HEK293 (cell line): ENCODE data around the gene NTN5.

Source experiments
- ZBTB20 ChIP-seq: fragments of 450-650 bp; formaldehyde crosslinking; IDR thresholded peaks from 2 replicates; pipeline ENCODE4 v1.5.1; 2016; ENCODE audit warnings: missing biosample characterization, missing genetic modification characterization
- ZFP3 ChIP-seq: fragments of 450-650 bp; formaldehyde crosslinking; IDR thresholded peaks from 2 replicates; pipeline ENCODE4 v1.5.1; 2016; ENCODE audit warnings: low read depth, missing biosample characterization, missing genetic modification characterization
- ZNF404 ChIP-seq: fragments of 450-650 bp; formaldehyde crosslinking; IDR thresholded peaks from 2 replicates; pipeline ENCODE4 v1.5.1; 2017; ENCODE audit warnings: missing biosample characterization, missing genetic modification characterization
- ZNF707 ChIP-seq: fragments of 450-650 bp; formaldehyde crosslinking; IDR thresholded peaks from 2 replicates; pipeline ENCODE4 v1.5.1; 2016; ENCODE audit warnings: missing biosample characterization, missing genetic modification characterization
- TF ChIP-seq, protein P1 (sequence below): sonication (generic); formaldehyde crosslinking; IDR thresholded peaks from 2 replicates; pipeline ENCODE4 v1.8.1; 2022; ENCODE audit warnings: mild to moderate bottlenecking, moderate library complexity, missing genetic modification reagents
- TF ChIP-seq, protein P2 (sequence below): fragments of 450-650 bp; formaldehyde crosslinking; IDR thresholded peaks from 2 replicates; pipeline ENCODE4 v1.5.1; 2016; ENCODE audit warnings: missing biosample characterization, missing genetic modification characterization
- TF ChIP-seq, protein P3 (sequence below): fragments of 450-650 bp; formaldehyde crosslinking; IDR thresholded peaks from 2 replicates; pipeline ENCODE4 v1.5.1; 2016; ENCODE audit warnings: missing biosample characterization, missing genetic modification characterization

GRCh38 chr19:48696353-48697010, 23.7 kb upstream of the NTN5 start:
- TF ChIP-seq, protein P1, sequence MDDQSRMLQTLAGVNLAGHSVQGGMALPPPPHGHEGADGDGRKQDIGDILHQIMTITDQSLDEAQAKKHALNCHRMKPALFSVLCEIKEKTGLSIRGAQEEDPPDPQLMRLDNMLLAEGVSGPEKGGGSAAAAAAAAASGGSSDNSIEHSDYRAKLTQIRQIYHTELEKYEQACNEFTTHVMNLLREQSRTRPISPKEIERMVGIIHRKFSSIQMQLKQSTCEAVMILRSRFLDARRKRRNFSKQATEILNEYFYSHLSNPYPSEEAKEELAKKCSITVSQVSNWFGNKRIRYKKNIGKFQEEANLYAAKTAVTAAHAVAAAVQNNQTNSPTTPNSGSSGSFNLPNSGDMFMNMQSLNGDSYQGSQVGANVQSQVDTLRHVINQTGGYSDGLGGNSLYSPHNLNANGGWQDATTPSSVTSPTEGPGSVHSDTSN (CRISPR knock-in tag): no peak
- TF ChIP-seq ZFP3 (no peak), ZNF404 (tag by site-specific recombination) (no peak), ZBTB20 (no peak), ZNF707 (no peak)
- TF ChIP-seq, protein P2, sequence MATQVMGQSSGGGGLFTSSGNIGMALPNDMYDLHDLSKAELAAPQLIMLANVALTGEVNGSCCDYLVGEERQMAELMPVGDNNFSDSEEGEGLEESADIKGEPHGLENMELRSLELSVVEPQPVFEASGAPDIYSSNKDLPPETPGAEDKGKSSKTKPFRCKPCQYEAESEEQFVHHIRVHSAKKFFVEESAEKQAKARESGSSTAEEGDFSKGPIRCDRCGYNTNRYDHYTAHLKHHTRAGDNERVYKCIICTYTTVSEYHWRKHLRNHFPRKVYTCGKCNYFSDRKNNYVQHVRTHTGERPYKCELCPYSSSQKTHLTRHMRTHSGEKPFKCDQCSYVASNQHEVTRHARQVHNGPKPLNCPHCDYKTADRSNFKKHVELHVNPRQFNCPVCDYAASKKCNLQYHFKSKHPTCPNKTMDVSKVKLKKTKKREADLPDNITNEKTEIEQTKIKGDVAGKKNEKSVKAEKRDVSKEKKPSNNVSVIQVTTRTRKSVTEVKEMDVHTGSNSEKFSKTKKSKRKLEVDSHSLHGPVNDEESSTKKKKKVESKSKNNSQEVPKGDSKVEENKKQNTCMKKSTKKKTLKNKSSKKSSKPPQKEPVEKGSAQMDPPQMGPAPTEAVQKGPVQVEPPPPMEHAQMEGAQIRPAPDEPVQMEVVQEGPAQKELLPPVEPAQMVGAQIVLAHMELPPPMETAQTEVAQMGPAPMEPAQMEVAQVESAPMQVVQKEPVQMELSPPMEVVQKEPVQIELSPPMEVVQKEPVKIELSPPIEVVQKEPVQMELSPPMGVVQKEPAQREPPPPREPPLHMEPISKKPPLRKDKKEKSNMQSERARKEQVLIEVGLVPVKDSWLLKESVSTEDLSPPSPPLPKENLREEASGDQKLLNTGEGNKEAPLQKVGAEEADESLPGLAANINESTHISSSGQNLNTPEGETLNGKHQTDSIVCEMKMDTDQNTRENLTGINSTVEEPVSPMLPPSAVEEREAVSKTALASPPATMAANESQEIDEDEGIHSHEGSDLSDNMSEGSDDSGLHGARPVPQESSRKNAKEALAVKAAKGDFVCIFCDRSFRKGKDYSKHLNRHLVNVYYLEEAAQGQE (tag by site-specific recombination): no peak
- TF ChIP-seq, protein P3, sequence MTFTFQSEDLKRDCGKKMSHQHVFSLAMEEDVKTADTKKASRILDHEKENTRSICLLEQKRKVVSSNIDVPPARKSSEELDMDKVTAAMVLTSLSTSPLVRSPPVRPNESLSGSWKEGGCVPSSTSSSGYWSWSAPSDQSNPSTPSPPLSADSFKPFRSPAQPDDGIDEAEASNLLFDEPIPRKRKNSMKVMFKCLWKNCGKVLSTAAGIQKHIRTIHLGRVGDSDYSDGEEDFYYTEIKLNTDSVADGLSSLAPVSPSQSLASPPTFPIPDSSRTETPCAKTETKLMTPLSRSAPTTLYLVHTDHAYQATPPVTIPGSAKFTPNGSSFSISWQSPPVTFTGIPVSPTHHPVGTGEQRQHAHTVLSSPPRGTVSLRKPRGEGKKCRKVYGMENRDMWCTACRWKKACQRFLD: no peak
